ENCODE measurements around the gene REELD1. TPM values are rescaled to one million over a fixed set of nuclear protein-coding genes. Genes with fewer than 3 reads are reported as not detected.

The REELD1 gene
- total and polyA plus RNA-seq, 8 donors: 0.11 to 0.81 (median 0.27) TPM; not detected in 1

- no peak for ATAC-seq
Observed at GRCh38 chr4:146186041-146186440, 28.3 kb upstream of the REELD1 start.

GRCh38 chr4:146186596-146186995 lies 27.7 kb upstream of the REELD1 start:
- H3K4me3 ChIP-seq: no peak overlapping the region
- intact Hi-C loops (cut with DNase I): no loop called here

More at GRCh38 chr4:146186041-146186440, 28.3 kb upstream of the REELD1 start:
- Histone ChIP-seq H3K27ac (no peak overlapping the region), H3K4me1 (peaks cover 0 to 4% of the 10 kb centered on the region in 2 donors), H3K9me3 (no peaks in the 10 kb centered on the region), H3K27me3 (no peaks in the 10 kb centered on the region), H3K4me3 (no peak overlapping the region), H3K36me3 (peaks cover 0 to 80% of the 10 kb centered on the region in 2 donors)
- DNase-seq: no peak
- no peak for TF ChIP-seq CTCF (IDR thresholded peaks at IDR 0.05)
- intact Hi-C loops (cut with DNase I): no loop called here

GRCh38 chr4:146190456-146190855 lies 23.9 kb upstream of the REELD1 start:
- intact Hi-C loops (cut with DNase I): no loop called here
- no peak for TF ChIP-seq CTCF (IDR thresholded peaks at IDR 0.05)
- ATAC-seq: no peak
- H3K27ac ChIP-seq: no peak overlapping the region
- no peaks in the 10 kb centered on the region for H3K27me3 ChIP-seq
- H3K4me1 ChIP-seq: peaks cover 0 to 4% of the 10 kb centered on the region in 2 donors
- H3K9me3 ChIP-seq: no peaks in the 10 kb centered on the region
- H3K36me3 ChIP-seq: peaks cover 0 to 61% of the 10 kb centered on the region in 2 donors
- no peak overlapping the region for H3K4me3 ChIP-seq
- no peak for DNase-seq

More at GRCh38 chr4:146186596-146186995, 27.7 kb upstream of the REELD1 start:
- no peak for ATAC-seq
- DNase-seq: no peak
- Histone ChIP-seq H3K27ac (no peak overlapping the region), H3K4me1 (peaks cover 0 to 4% of the 10 kb centered on the region in 2 donors), H3K9me3 (no peaks in the 10 kb centered on the region), H3K27me3 (no peaks in the 10 kb centered on the region), H3K36me3 (peaks cover 0 to 85% of the 10 kb centered on the region in 2 donors)
- no peak for TF ChIP-seq CTCF (IDR thresholded peaks at IDR 0.05)

GRCh38 chr4:146191766-146192458 lies 22.4 kb upstream of the REELD1 start:
- peaks cover 0 to 4% of the 10 kb centered on the region in 2 donors for H3K4me1 ChIP-seq
- no peaks in the 10 kb centered on the region for H3K9me3 ChIP-seq
- DNase-seq (peak in 2 of 4 donors; percentile 26 to 34), ATAC-seq (peak; percentile 33)
- TF ChIP-seq CTCF (IDR thresholded peaks at IDR 0.05): no peak
- H3K27ac ChIP-seq: peak overlapping the region; percentile 19 to 21
- peaks cover 0 to 48% of the 10 kb centered on the region in 2 donors for H3K36me3 ChIP-seq
- no peak overlapping the region for H3K4me3 ChIP-seq
- intact Hi-C loops (cut with DNase I): no loop called here
- no peaks in the 10 kb centered on the region for H3K27me3 ChIP-seq

GRCh38 chr4:146193628-146194027 lies 20.7 kb upstream of the REELD1 start:
- ATAC-seq (no peak), DNase-seq (no peak)
- Histone ChIP-seq H3K27me3 (no peaks in the 10 kb centered on the region), H3K27ac (no peak overlapping the region), H3K4me3 (no peak overlapping the region), H3K4me1 (peaks cover 0 to 4% of the 10 kb centered on the region in 2 donors), H3K9me3 (no peaks in the 10 kb centered on the region), H3K36me3 (peaks cover 0 to 30% of the 10 kb centered on the region in 2 donors)
- intact Hi-C loops (cut with DNase I): no loop called here
- TF ChIP-seq CTCF (IDR thresholded peaks at IDR 0.05): no peak

Measured in left lung (tissue), 10 donors.